ENCODE results near the gene SCART1. TPM values are rescaled to one million over a fixed set of nuclear protein-coding genes. Genes with fewer than 3 reads are reported as not detected.
"Not testable (repeated sequence)": the region's sequence is repeated elsewhere in the genome, so short reads cannot be mapped to it uniquely, and the experiment has no call there.

SCART1 gene
- total RNA-seq, 1 donor from 2014 or later: 2.6 TPM

DNA sequence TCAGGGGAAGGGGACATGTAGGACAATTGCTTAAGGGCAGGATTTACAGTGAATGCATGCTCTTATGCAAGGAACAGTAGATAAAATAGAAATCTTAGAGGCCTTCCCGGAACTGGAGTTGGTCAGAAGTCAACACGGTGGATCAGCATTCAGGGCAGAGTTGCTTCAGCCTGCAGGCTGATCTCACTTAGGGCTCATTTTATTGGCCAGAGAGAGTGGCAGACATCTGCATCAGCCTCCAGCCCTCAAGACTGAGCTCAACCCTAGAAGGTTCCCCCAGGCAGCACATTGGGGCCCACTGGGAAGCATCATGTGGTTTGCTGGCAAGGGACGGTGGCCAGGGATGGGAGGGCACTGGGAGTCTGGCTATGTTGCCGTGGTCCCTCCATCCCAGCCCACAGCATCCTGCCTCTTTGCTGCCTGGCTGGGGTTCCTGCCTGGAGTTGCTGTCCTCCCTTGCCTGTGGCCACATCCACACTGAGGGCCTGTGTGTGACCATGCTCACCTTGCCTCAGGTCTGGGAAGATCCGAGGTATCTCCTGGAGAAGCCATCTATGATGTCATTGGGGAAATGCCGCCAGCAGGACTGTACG lies 13.0 kb downstream of the SCART1 start:
- TF ChIP-seq, protein P1, sequence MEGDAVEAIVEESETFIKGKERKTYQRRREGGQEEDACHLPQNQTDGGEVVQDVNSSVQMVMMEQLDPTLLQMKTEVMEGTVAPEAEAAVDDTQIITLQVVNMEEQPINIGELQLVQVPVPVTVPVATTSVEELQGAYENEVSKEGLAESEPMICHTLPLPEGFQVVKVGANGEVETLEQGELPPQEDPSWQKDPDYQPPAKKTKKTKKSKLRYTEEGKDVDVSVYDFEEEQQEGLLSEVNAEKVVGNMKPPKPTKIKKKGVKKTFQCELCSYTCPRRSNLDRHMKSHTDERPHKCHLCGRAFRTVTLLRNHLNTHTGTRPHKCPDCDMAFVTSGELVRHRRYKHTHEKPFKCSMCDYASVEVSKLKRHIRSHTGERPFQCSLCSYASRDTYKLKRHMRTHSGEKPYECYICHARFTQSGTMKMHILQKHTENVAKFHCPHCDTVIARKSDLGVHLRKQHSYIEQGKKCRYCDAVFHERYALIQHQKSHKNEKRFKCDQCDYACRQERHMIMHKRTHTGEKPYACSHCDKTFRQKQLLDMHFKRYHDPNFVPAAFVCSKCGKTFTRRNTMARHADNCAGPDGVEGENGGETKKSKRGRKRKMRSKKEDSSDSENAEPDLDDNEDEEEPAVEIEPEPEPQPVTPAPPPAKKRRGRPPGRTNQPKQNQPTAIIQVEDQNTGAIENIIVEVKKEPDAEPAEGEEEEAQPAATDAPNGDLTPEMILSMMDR (IDR thresholded peaks at IDR 0.05): no peak
- Histone ChIP-seq H3K4me3 (no peak overlapping the region), H3K36me3 (no peaks in the 10 kb centered on the region), H3K27me3 (no peaks in the 10 kb centered on the region), H3K27ac (no peak overlapping the region), H3K9me3 (no peaks in the 10 kb centered on the region), H3K4me1 (no peaks in the 10 kb centered on the region)
- intact Hi-C loops (cut with DNase I): no loop called here
- no peak for DNase-seq
- ATAC-seq: no peak

DNA sequence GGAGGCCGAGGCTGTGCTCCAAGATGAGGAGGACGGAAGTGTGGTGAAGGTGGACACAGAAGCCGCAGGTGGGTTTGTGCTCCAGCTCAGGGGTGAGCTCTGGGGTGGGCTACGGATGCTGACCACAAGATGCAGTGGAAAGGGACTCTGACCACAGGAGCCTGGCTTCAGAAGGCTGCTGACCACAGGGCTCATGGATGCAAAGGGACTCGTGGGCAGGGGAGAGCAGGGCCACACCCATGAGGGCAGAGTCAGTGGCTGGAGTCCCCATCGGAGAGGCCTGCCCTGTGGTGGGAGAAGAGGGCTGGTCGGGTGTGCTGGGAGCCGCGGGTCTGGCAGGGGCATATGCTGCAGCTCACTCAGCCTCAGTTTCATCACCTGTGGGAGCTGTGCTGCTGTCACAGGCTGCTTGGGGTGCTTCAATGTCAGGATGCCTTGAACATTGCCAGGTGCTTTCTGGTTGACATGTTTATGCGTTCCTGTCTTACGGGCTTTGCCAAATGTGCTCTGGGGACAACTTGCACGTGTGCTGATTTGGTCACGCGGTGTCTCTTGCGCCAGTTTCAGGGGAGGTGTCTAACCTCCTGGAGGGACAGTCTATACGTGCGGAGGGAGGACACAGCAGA lies 13.7 kb downstream of the SCART1 start:
- TF ChIP-seq, protein P1 (IDR thresholded peaks at IDR 0.05): no peak
- Histone ChIP-seq H3K4me1 (no peaks in the 10 kb centered on the region), H3K27ac (no peak overlapping the region), H3K36me3 (no peaks in the 10 kb centered on the region), H3K9me3 (no peaks in the 10 kb centered on the region), H3K27me3 (no peaks in the 10 kb centered on the region), H3K4me3 (no peak overlapping the region)
- ATAC-seq: no peak
- intact Hi-C loops (cut with DNase I): no loop called here
- no peak for DNase-seq

DNA sequence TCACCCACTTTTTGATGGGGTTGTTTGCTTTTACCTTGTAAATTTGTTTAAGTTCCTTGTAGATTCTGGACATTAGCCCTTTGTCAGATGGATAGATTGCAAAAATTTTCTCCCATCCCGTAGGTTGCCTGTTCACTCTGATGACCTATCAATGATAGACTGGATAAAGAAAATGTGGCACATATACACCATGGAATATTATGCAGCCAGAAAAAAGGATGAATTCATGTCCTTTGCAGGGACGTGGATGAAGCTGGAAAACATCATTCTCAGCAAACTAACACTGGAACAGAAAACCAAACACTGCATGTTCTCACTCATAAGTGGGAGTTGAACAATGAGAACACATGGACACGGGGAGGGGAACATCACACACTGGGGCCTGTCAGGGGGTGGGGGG lies 15.5 kb downstream of the SCART1 start:
- intact Hi-C loops (cut with DNase I); H3K27ac ChIP-seq; DNase-seq; H3K9me3 ChIP-seq; H3K4me1 ChIP-seq; H3K4me3 ChIP-seq; ATAC-seq; H3K27me3 ChIP-seq; H3K36me3 ChIP-seq: not testable (repeated sequence)

DNA sequence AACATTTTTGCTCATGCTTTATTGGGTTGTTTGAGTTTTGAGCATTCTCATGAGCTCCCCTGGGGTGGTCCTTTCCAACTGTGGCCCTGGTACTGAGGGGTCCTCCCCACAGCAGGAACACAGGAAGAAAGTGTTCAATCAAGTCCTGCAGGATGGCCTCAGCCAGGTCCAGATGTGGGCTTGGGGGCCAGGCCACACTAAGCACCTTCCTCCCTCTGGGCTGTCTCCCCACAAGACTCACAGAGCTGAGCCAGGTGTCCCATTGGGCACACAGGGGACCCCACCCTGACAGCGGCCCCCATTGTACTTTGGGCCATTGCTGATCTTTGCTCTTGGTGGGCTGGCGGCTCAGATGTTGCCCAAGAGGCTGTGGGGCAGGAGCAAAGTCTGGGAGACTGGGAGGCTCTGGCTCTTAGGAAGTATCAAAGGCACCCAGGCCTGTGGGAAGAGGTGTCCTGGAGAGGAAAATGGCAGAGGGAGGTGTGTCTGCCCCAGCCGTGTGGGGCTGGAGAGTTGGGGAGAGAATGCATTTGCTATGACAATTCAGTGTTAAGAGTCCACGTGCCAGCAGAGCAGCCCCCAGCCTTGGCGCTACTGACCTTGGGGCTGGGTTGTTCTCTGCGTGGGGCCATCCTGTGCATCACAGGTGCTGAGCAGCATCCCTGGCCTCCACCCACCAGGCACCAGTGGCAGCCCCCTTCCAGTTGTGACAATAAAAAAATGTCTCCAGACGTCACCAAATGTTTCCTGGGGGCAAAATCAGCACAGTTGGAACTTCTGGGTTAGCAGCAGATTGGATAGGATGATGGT lies 17.8 kb downstream of the SCART1 start:
- intact Hi-C loops (cut with DNase I): no loop called here
- no peak for DNase-seq
- no peak overlapping the region for H3K27ac ChIP-seq
- H3K27me3 ChIP-seq: no peaks in the 10 kb centered on the region
- no peaks in the 10 kb centered on the region for H3K36me3 ChIP-seq
- TF ChIP-seq, protein P1 (IDR thresholded peaks at IDR 0.05): no peak
- ATAC-seq: no peak
- H3K4me3 ChIP-seq: no peak overlapping the region
- H3K9me3 ChIP-seq: no peaks in the 10 kb centered on the region
- H3K4me1 ChIP-seq: no peaks in the 10 kb centered on the region

DNA sequence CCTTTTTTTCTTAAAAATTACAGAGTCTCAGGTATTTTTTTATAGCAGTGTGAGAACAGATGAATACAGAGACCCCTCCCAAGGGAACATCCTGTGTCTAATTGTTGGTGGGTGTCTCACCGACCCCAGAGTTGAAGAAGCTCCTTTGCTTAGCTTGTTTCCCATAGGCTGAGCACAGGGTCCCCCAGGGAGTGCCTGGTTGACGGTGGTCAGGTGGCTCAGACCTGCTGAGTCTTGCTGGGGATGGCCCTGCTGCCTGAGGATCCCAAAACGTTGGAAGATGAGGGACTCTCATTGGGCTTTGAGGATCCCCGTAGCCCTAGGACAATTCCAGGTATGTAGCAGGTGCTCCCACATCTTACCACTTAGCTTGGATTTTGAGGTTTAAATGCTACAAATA lies 19.5 kb downstream of the SCART1 start:
- DNase-seq (no peak), ATAC-seq (no peak)
- intact Hi-C loops (cut with DNase I): no loop called here
- H3K36me3 ChIP-seq: no peaks in the 10 kb centered on the region
- no peaks in the 10 kb centered on the region for H3K9me3 ChIP-seq
- no peaks in the 10 kb centered on the region for H3K4me1 ChIP-seq
- TF ChIP-seq, protein P1 (IDR thresholded peaks at IDR 0.05): no peak
- H3K27ac ChIP-seq: no peak overlapping the region
- no peaks in the 10 kb centered on the region for H3K27me3 ChIP-seq
- no peak overlapping the region for H3K4me3 ChIP-seq

DNA sequence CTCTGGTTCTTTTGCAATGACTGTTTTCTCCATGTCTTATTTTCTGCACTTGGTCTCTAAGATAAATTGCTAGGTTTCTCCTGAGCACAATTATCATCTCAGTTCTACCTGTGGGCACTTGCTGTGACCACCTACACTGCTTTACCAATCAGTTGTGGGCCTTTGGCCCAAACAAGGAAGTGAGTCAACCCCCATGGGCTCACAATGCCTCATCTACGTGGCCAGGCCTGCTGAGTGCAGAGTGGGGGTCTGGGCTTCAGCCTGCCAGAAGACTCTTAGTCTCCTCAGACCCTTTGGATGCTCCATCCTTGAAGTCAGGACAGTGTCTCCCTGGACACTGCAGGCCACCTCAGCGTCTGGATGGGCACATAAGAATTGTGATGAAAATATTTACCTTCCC lies 20.3 kb downstream of the SCART1 start:
- Histone ChIP-seq H3K27ac (no peak overlapping the region), H3K4me1 (no peaks in the 10 kb centered on the region), H3K9me3 (no peaks in the 10 kb centered on the region), H3K36me3 (no peaks in the 10 kb centered on the region), H3K27me3 (no peaks in the 10 kb centered on the region), H3K4me3 (no peak overlapping the region)
- ATAC-seq (no peak), DNase-seq (no peak)
- TF ChIP-seq, protein P1 (IDR thresholded peaks at IDR 0.05): no peak
- intact Hi-C loops (cut with DNase I): no loop called here

Measured in upper lobe of right lung (tissue), 1 donor.